Mesenchymal stem cell (in vitro differentiated cells and primary cell): ENCODE measurements around the gene UBAC2.

ENCODE experiments used
- DNase-seq: peaks from one replicate; pipeline ENCODE4 v3.0.0-alpha.2; 2013
- H2AFZ ChIP-seq: one replicate; pipeline ENCODE4 v1.6.1; 2013; ENCODE audit warnings: low read depth, mild to moderate bottlenecking, control low read depth, inconsistent platforms, low read length, moderate library complexity
- H2AK5ac ChIP-seq: 2 replicates; pipeline ENCODE4 v1.6.1; 2013; ENCODE audit warnings: low read length, moderate library complexity, mild to moderate bottlenecking, inconsistent platforms; ENCODE audit not compliant: severe bottlenecking
- H2BK120ac ChIP-seq: one replicate; pipeline ENCODE4 v1.6.1; 2013; ENCODE audit warnings: low read depth, mild to moderate bottlenecking, inconsistent platforms, low read length, moderate library complexity
- H2BK12ac ChIP-seq, 2 experiments: one replicate each; pipeline ENCODE4 v1.6.1; 2013; ENCODE audit warnings: inconsistent platforms in 2 of 2, low read length in 2 of 2, mild to moderate bottlenecking in 2 of 2, moderate library complexity in 2 of 2, control low read depth in 1 of 2
- H2BK15ac ChIP-seq: one replicate; pipeline ENCODE4 v1.6.1; 2013; ENCODE audit warnings: mild to moderate bottlenecking, low read depth, inconsistent platforms; ENCODE audit not compliant: poor library complexity, severe bottlenecking
- H2BK5ac ChIP-seq: 2 replicates; pipeline ENCODE4 v1.6.1; 2013; ENCODE audit warnings: low read depth, mild to moderate bottlenecking, low read length, control low read depth, inconsistent platforms; ENCODE audit not compliant: poor library complexity, severe bottlenecking
- H3K14ac ChIP-seq, 2 experiments: one replicate each; pipeline ENCODE4 v1.6.1; 2013; ENCODE audit warnings: inconsistent platforms in 2 of 2, low read length in 2 of 2, control low read depth in 1 of 2, mild to moderate bottlenecking in 1 of 2, moderate library complexity in 1 of 2
- H3K18ac ChIP-seq, 2 experiments: one replicate each; pipeline ENCODE4 v1.6.1; 2013; ENCODE audit warnings: inconsistent platforms in 2 of 2, low read length in 2 of 2, control low read depth in 1 of 2, low read depth in 1 of 2, mild to moderate bottlenecking in 1 of 2
- H3K23ac ChIP-seq, 2 experiments: one replicate each; pipeline ENCODE4 v1.6.1; 2013; ENCODE audit warnings: inconsistent platforms in 2 of 2, low read length in 2 of 2, mild to moderate bottlenecking in 2 of 2, moderate library complexity in 2 of 2, control low read depth in 1 of 2
- H3K27ac ChIP-seq: 2 replicates; pipeline ENCODE4 v1.5.1; 2013; ENCODE audit warnings: mild to moderate bottlenecking, moderate library complexity, low read length, control low read depth, inconsistent platforms; ENCODE audit not compliant: poor library complexity, severe bottlenecking
- H3K27me3 ChIP-seq, 2 experiments: 2 replicates each; pipeline versions ENCODE4 v1.6.1 to v1.7.0; 2013; ENCODE audit warnings: low read length in 2 of 2, mild to moderate bottlenecking in 2 of 2, moderate library complexity in 2 of 2, control low read depth in 1 of 2, inconsistent platforms in 1 of 2; ENCODE audit not compliant: control insufficient read depth in 1 of 2, insufficient read depth in 1 of 2
- H3K36me3 ChIP-seq, 2 experiments: 2 replicates each; pipeline versions ENCODE4 v1.6.1 to v1.7.0; 2013; ENCODE audit warnings: low read length in 2 of 2, control low read depth in 1 of 2, inconsistent platforms in 1 of 2, low read depth in 1 of 2, mild to moderate bottlenecking in 1 of 2; ENCODE audit not compliant: insufficient read depth in 2 of 2, control insufficient read depth in 1 of 2
- H3K4ac ChIP-seq, 2 experiments: one replicate each; pipeline ENCODE4 v1.6.1; 2013; ENCODE audit warnings: inconsistent platforms in 2 of 2, low read length in 2 of 2, mild to moderate bottlenecking in 2 of 2, moderate library complexity in 2 of 2, control low read depth in 1 of 2, low read depth in 1 of 2
- H3K4me1 ChIP-seq: 2 replicates; pipeline ENCODE4 v1.6.1; 2013; ENCODE audit warnings: low read depth, low read length, control low read depth; ENCODE audit not compliant: control insufficient read depth, insufficient read depth
- H3K4me2 ChIP-seq: 2 replicates; pipeline ENCODE4 v1.6.1; 2013; ENCODE audit warnings: low read length, mild to moderate bottlenecking, inconsistent platforms; ENCODE audit not compliant: poor library complexity, severe bottlenecking
- H3K4me3 ChIP-seq, 2 experiments: 2 replicates each; pipeline versions ENCODE4 v1.5.1 to v1.7.0; 2013; ENCODE audit warnings: low read length in 2 of 2, mild to moderate bottlenecking in 2 of 2, control low read depth in 1 of 2, low read depth in 1 of 2; ENCODE audit not compliant: insufficient read depth in 1 of 2
- H3K79me1 ChIP-seq: replicated peaks from 2 replicates; pipeline ENCODE4 v1.6.1; 2013; ENCODE audit warnings: mild to moderate bottlenecking, control low read depth, low read length, inconsistent platforms; ENCODE audit not compliant: poor library complexity, severe bottlenecking
- H3K9ac ChIP-seq: 2 replicates; pipeline ENCODE4 v1.7.0; 2013; ENCODE audit warnings: mild to moderate bottlenecking, low read length, moderate library complexity
- H3K9me3 ChIP-seq: 2 replicates; pipeline ENCODE4 v1.7.0; 2013; ENCODE audit warnings: mild to moderate bottlenecking, low read length; ENCODE audit not compliant: control insufficient read depth
- H4K8ac ChIP-seq: one replicate; pipeline ENCODE4 v1.6.1; 2013; ENCODE audit warnings: inconsistent platforms, mild to moderate bottlenecking, low read length, moderate library complexity
- H4K91ac ChIP-seq: one replicate; pipeline ENCODE4 v1.6.1; 2013; ENCODE audit warnings: mild to moderate bottlenecking, low read length, inconsistent platforms
- WGBS: methylation state at CpG from one replicate; pipeline ENCODE4 v1.1.7; 2013; ENCODE audit warnings: mixed read lengths; 5-methylcytosine and 5-hydroxymethylcytosine counted together

UBAC2 gene

GRCh38 chr13:99206226-99206625, 5.6 kb downstream of the UBAC2 start:
- Histone ChIP-seq H3K9me3 (no peaks in the 10 kb centered on the region), H3K4me1 (peaks cover 7% of the 10 kb centered on the region), H3K14ac (no peak overlapping the region), H3K4me2 (no peak overlapping the region), H2AFZ (no peak overlapping the region), H2BK12ac (no peak overlapping the region), H3K9ac (no peak overlapping the region), H2BK5ac (no peak overlapping the region), H3K23ac (no peak overlapping the region), H3K27me3 (no peaks in the 10 kb centered on the region), H3K18ac (no peak overlapping the region), H3K36me3 (peaks cover 6 to 8% of the 10 kb centered on the region in 2 experiments), H3K4ac (no peak overlapping the region), H3K4me3 (no peak overlapping the region), H2BK15ac (no peak overlapping the region), H4K8ac (no peak overlapping the region), H2AK5ac (no peak overlapping the region), H3K27ac (no peak overlapping the region), H4K91ac (no peak overlapping the region), H3K79me1 (peaks cover 35% of the 10 kb centered on the region), H2BK120ac (no peak overlapping the region)
- WGBS = 97% methylated on average over 8 of the region's 8 CpGs
- no peak for DNase-seq

GRCh38 chr13:99206873-99207272, 6.2 kb downstream of the UBAC2 start:
- no peak overlapping the region for H3K4me2 ChIP-seq
- no peak overlapping the region for H3K18ac ChIP-seq
- H3K27ac ChIP-seq = no peak overlapping the region
- no peak overlapping the region for H3K9ac ChIP-seq
- no peak overlapping the region for H3K23ac ChIP-seq
- 98% methylated on average over 5 of the region's 5 CpGs for WGBS
- peaks cover 40% of the 10 kb centered on the region for H3K79me1 ChIP-seq
- no peak overlapping the region for H4K8ac ChIP-seq
- no peak overlapping the region for H4K91ac ChIP-seq
- H2AK5ac ChIP-seq = no peak overlapping the region
- no peak overlapping the region for H3K4me3 ChIP-seq
- DNase-seq = no peak
- H3K4ac ChIP-seq = no peak overlapping the region
- peaks cover 6% of the 10 kb centered on the region for H3K4me1 ChIP-seq
- H2BK120ac ChIP-seq = no peak overlapping the region
- peaks cover 8 to 11% of the 10 kb centered on the region in 2 experiments for H3K36me3 ChIP-seq
- no peak overlapping the region for H2BK15ac ChIP-seq
- H3K9me3 ChIP-seq = no peaks in the 10 kb centered on the region
- no peak overlapping the region for H3K14ac ChIP-seq
- no peak overlapping the region for H2AFZ ChIP-seq
- H2BK5ac ChIP-seq = no peak overlapping the region
- H2BK12ac ChIP-seq = no peak overlapping the region
- H3K27me3 ChIP-seq = no peaks in the 10 kb centered on the region

GRCh38 chr13:99207511-99207910, 6.9 kb downstream of the UBAC2 start:
- Histone ChIP-seq H3K4me3 (no peak overlapping the region), H4K91ac (no peak overlapping the region), H3K9me3 (no peaks in the 10 kb centered on the region), H2AK5ac (no peak overlapping the region), H2BK120ac (no peak overlapping the region), H3K14ac (no peak overlapping the region), H3K4me1 (peaks cover 6% of the 10 kb centered on the region), H2BK15ac (no peak overlapping the region), H2AFZ (no peak overlapping the region), H3K27me3 (no peaks in the 10 kb centered on the region), H3K79me1 (peaks cover 39% of the 10 kb centered on the region), H3K36me3 (peaks cover 8 to 11% of the 10 kb centered on the region in 2 experiments), H2BK5ac (no peak overlapping the region), H3K27ac (no peak overlapping the region), H3K23ac (no peak overlapping the region), H3K18ac (no peak overlapping the region), H4K8ac (no peak overlapping the region), H3K4me2 (no peak overlapping the region), H3K9ac (no peak overlapping the region), H2BK12ac (no peak overlapping the region), H3K4ac (no peak overlapping the region)
- 98% methylated on average over 7 of the region's 7 CpGs for WGBS
- no peak for DNase-seq

GRCh38 chr13:99208185-99208584, 7.5 kb downstream of the UBAC2 start:
- no peak overlapping the region for H2AFZ ChIP-seq
- no peak overlapping the region for H3K4me3 ChIP-seq
- peaks cover 38% of the 10 kb centered on the region for H3K79me1 ChIP-seq
- H2BK15ac ChIP-seq = no peak overlapping the region
- H2AK5ac ChIP-seq = no peak overlapping the region
- no peak overlapping the region for H3K14ac ChIP-seq
- no peak overlapping the region for H2BK12ac ChIP-seq
- no peak overlapping the region for H3K23ac ChIP-seq
- peaks cover 3% of the 10 kb centered on the region for H3K4me1 ChIP-seq
- no peak for DNase-seq
- H3K4me2 ChIP-seq = no peak overlapping the region
- peaks cover 8 to 11% of the 10 kb centered on the region in 2 experiments for H3K36me3 ChIP-seq
- H3K27me3 ChIP-seq = no peaks in the 10 kb centered on the region
- H3K18ac ChIP-seq = no peak overlapping the region
- no peak overlapping the region for H2BK120ac ChIP-seq
- no peak overlapping the region for H4K8ac ChIP-seq
- no peak overlapping the region for H4K91ac ChIP-seq
- H2BK5ac ChIP-seq = no peak overlapping the region
- no peaks in the 10 kb centered on the region for H3K9me3 ChIP-seq
- H3K27ac ChIP-seq = no peak overlapping the region
- H3K9ac ChIP-seq = no peak overlapping the region
- no peak overlapping the region for H3K4ac ChIP-seq
- 100% methylated on average over 2 of the region's 3 CpGs for WGBS
